Esophagus muscularis mucosa (tissue), 4 donors: ENCODE measurements around the gene SLC25A42. TPM values are rescaled to one million over a fixed set of nuclear protein-coding genes. Genes with fewer than 3 reads are reported as not detected.
"Not testable (repeated sequence)": the region's sequence is repeated elsewhere in the genome, so short reads cannot be mapped to it uniquely, and the experiment has no call there.

Experiments
- DNase-seq: peaks from one replicate; pipeline ENCODE4 v3.0.0-alpha.2; 2017; ENCODE audit errors: extremely low spot score
- H3K27ac ChIP-seq, 4 donors: fragments of 200-600 bp; sonication (generic); replicated peaks in 1 of 4; 1 replicate in 3 of 4; 2 replicates in 1 of 4; pipeline ENCODE4 v1.5.1; 2016 to 2019; ENCODE audit warnings: mild to moderate bottlenecking in 1 of 4
- H3K27me3 ChIP-seq, 4 donors: fragments of 200-600 bp; sonication (generic); one replicate each; pipeline versions ENCODE4 v1.5.1 to v1.6.0; 2016 to 2019
- H3K36me3 ChIP-seq, 4 donors: fragments of 200-600 bp; sonication (generic); one replicate each; pipeline ENCODE4 v1.5.1; 2016 to 2019
- H3K4me1 ChIP-seq, 4 donors: fragments of 200-600 bp; sonication (generic); one replicate each; pipeline ENCODE4 v1.5.1; 2016 to 2019
- H3K4me3 ChIP-seq, 4 donors: fragments of 200-600 bp; sonication (generic); 1 replicate in 2 of 4; 2 replicates in 2 of 4; pipeline ENCODE4 v1.5.1; 2016 to 2019; ENCODE audit warnings: mild to moderate bottlenecking in 4 of 4, moderate library complexity in 1 of 4
- H3K9me3 ChIP-seq, 4 donors: fragments of 200-600 bp; sonication (generic); 1 replicate in 3 of 4; 2 replicates in 1 of 4; pipeline ENCODE4 v1.5.1; 2016 to 2019
- EP300 ChIP-seq: sonication (generic); formaldehyde crosslinking; IDR thresholded peaks from one replicate; pipeline ENCODE4 v1.6.1; 2017; ENCODE audit warnings: antibody characterized with exemption
- POLR2A ChIP-seq: fragments of 450-650 bp; IDR thresholded peaks from one replicate; pipeline ENCODE4 v1.6.1; 2017; ENCODE audit warnings: antibody characterized with exemption, moderate library complexity, mild to moderate bottlenecking, low read depth
- POLR2AphosphoS5 ChIP-seq, 2 donors: sonication (generic); formaldehyde crosslinking; IDR thresholded peaks; one replicate each; pipeline ENCODE4 v1.6.1; 2017; ENCODE audit warnings: antibody characterized with exemption in 2 of 2
- WGBS: methylation state at CpG from one replicate; pipeline ENCODE4 v1.1.5; 2018; 5-methylcytosine and 5-hydroxymethylcytosine counted together
- intact Hi-C: fragments of 100-400 bp; cut with DNase I; formaldehyde crosslinking; loops from one replicate; pipeline ENCODE4 v1.15.1; 2023
- total RNA-seq, 4 donors: library from RNA; depleted of rRNA; stranded (reverse); fragments of >200 nt; gene quantifications; one replicate each; pipeline versions ENCODE4 v1.1.0 to v1.2.1, GENCODE V29; 2016
- TF ChIP-seq, protein P1 (sequence below), 3 experiments: fragments of 200-600 bp in 2 of 3; fragments of 450-650 bp in 1 of 3; sonication (generic) in 2 of 3; IDR thresholded peaks; one replicate each; pipeline ENCODE4 v1.5.1; 2017 to 2019; ENCODE audit warnings: antibody characterized with exemption in 3 of 3, mild to moderate bottlenecking in 2 of 3, moderate library complexity in 1 of 3

SLC25A42 gene
- total RNA-seq, 4 donors from 2014 or later: 11.2 to 16.8 (median 13.8) TPM

DNA sequence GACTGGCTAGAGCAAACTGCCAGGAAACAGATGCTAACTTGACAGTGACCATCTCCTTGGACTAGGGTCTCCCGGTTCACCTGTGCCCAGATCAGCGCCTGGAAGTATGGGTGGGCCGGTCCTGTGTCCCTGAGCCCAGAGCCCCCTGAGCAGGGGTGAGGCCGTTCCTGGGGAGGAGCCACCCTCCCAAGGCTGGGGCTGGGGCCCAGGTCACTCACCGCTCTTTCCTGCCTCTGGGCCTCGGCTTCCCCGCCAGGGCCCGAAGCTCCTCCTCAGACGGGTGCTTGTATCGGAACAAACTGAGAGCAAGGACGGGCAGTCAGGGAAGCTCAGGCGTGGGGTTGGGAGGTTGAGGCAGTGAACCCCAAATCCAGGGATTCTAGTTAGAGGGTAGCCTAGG is 69.1 kb downstream of the SLC25A42 start:
- intact Hi-C loops: no loop called here
- Histone ChIP-seq H3K36me3 (peaks cover 0 to 22% (median 10%) of the 10 kb centered on the region in 4 donors), H3K9me3 (peaks cover 0 to 19% (median 14%) of the 10 kb centered on the region in 4 donors), H3K27me3 (no peaks in the 10 kb centered on the region), H3K4me3 (no peak overlapping the region), H3K27ac (no peak overlapping the region), H3K4me1 (peaks cover 8 to 26% (median 14%) of the 10 kb centered on the region in 4 donors)
- DNase-seq: no peak
- WGBS: 92% methylated on average over 9 of the region's 12 CpGs
- TF ChIP-seq, protein P1, sequence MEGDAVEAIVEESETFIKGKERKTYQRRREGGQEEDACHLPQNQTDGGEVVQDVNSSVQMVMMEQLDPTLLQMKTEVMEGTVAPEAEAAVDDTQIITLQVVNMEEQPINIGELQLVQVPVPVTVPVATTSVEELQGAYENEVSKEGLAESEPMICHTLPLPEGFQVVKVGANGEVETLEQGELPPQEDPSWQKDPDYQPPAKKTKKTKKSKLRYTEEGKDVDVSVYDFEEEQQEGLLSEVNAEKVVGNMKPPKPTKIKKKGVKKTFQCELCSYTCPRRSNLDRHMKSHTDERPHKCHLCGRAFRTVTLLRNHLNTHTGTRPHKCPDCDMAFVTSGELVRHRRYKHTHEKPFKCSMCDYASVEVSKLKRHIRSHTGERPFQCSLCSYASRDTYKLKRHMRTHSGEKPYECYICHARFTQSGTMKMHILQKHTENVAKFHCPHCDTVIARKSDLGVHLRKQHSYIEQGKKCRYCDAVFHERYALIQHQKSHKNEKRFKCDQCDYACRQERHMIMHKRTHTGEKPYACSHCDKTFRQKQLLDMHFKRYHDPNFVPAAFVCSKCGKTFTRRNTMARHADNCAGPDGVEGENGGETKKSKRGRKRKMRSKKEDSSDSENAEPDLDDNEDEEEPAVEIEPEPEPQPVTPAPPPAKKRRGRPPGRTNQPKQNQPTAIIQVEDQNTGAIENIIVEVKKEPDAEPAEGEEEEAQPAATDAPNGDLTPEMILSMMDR (IDR thresholded peaks at IDR 0.05): no peak
- TF ChIP-seq EP300 (no peak), POLR2AphosphoS5 (IDR thresholded peaks at IDR 0.05) (no peak), POLR2A (no peak)

DNA sequence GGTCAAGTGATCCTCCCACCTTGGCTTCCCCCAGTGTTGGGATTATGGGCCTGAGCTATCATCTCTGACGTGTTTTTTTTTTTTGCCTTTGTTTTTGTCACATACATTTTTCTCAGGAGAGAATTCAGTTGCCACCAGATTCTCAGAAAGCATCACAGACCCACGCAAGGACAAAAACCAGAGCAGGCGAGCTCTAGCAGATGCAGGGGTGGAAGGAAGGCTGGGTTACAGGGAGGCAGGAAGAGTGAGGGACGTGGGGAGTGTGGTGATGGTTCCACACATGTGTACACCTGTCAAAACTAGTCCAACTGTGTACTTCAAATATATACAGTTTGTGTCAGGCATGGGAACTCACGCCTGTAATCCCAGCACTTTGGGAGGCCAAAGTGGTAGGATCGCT is 70.2 kb downstream of the SLC25A42 start:
- H3K9me3 ChIP-seq: peaks cover 0 to 19% (median 14%) of the 10 kb centered on the region in 4 donors
- H3K27me3 ChIP-seq: no peaks in the 10 kb centered on the region
- TF ChIP-seq, protein P1 (IDR thresholded peaks at IDR 0.05): no peak
- TF ChIP-seq POLR2AphosphoS5 (IDR thresholded peaks at IDR 0.05) (no peak), EP300 (no peak), POLR2A (no peak)
- peaks cover 0 to 22% (median 10%) of the 10 kb centered on the region in 4 donors for H3K36me3 ChIP-seq
- DNase-seq: no peak
- 92% methylated on average over 6 of the region's 6 CpGs for WGBS
- H3K27ac ChIP-seq: no peak overlapping the region
- H3K4me1 ChIP-seq: peaks cover 8 to 27% (median 17%) of the 10 kb centered on the region in 4 donors
- H3K4me3 ChIP-seq: no peak overlapping the region
- intact Hi-C loops: no loop called here

DNA sequence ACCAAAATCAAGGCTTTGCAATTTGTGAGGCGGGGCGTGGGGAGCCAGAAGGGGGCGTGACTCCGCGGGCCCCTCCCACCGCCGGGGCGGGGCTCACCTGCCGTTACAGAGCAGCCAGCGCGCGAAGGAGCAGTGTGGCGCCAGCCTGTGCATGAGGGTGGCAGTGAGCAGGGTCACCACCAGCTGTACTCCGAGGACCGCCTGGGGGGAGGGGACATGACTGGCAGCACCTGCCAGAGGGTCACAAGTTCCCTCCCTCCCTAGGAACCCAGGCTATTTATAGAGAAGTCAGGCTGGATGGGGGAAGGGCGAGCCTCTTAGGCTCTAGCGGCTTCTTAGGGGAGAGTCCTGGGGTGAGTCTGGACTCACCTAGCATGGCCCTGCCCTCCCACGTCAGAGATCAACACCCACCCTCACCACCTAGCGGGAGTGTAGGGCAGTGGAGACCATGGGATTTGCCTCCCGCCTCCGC is 70.9 kb downstream of the SLC25A42 start:
- WGBS: 19% methylated on average over 12 of the region's 21 CpGs
- H3K27me3 ChIP-seq: no peaks in the 10 kb centered on the region
- DNase-seq: no peak
- H3K27ac ChIP-seq: no peak overlapping the region
- TF ChIP-seq, protein P1 (IDR thresholded peaks at IDR 0.05): no peak
- TF ChIP-seq EP300: no peak
- TF ChIP-seq POLR2AphosphoS5 (IDR thresholded peaks at IDR 0.05): no peak
- no peak for TF ChIP-seq POLR2A
- H3K9me3 ChIP-seq: peaks cover 0 to 19% (median 14%) of the 10 kb centered on the region in 4 donors
- intact Hi-C loops: loop anchor here (5.0 kb wide), 1 partner anchor 82 kb away; no protein-coding TSS in a partner anchor
- H3K36me3 ChIP-seq: peaks cover 0 to 19% (median 10%) of the 10 kb centered on the region in 4 donors
- H3K4me1 ChIP-seq: peaks cover 8 to 27% (median 17%) of the 10 kb centered on the region in 4 donors
- H3K4me3 ChIP-seq: no peak overlapping the region

DNA sequence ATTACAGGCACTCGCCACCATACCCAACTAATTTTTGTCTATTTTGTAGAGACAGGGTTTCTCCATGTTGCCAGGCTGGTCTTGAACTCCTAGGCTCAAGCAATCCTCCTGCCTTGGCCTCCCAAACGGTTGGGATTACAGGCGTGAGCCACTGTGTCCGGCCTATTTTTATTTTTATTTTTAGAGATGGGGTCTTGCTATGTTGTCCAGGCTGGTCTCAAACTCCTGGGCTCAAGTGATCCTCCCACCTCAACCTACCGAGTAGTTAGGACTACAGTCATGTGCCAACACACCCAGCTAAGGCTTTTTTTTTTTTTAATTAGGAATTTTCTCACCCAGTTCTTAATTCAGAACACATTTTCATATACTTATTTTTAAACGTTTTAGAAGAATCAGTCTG is 71.9 kb downstream of the SLC25A42 start:
- not testable (repeated sequence) for H3K27ac ChIP-seq
- H3K36me3 ChIP-seq: peaks cover 0 to 15% (median 10%) of the 10 kb centered on the region in 4 donors
- intact Hi-C loops: loop anchor here (5.0 kb wide), 1 partner anchor 83 kb away; no protein-coding TSS in a partner anchor

DNA sequence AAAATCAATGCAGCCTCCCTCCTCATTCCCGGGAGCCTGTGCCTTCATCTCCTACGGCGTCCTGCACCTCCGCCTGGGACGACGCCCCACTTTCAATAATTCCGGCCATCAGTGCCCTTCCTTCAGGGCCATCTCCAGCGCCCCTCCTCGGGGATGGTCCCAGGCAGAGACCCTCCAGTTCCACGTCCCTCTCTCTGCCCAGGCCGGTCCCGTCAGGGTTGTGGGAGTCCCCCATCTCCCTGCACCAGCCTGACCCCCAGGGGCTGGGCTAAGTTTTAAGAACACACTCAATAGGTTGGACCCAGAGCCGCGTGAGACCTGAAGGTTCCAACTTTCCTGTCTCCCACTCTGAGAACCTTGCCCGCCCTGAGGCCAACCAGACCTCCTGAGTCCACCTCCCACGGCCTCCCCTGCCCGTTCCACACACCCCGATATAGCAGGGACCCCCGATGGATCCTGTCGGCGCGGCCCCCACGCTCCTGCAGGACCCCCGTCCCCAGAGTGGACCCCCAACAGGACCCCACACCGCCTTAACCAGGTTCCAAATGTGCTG is 73.8 kb downstream of the SLC25A42 start:
- Histone ChIP-seq H3K9me3 (peaks cover 0 to 4% (median 3%) of the 10 kb centered on the region in 4 donors), H3K4me1 (peaks cover 8 to 27% (median 17%) of the 10 kb centered on the region in 4 donors), H3K27ac (peak overlapping the region; percentile 46 to 82 (median 80)), H3K27me3 (no peaks in the 10 kb centered on the region), H3K4me3 (peak overlapping the region; percentile 65 to 84 (median 82)), H3K36me3 (peaks cover 0 to 4% (median 2%) of the 10 kb centered on the region in 4 donors)
- WGBS: 20% methylated on average over 24 of the region's 25 CpGs
- no peak for DNase-seq
- TF ChIP-seq POLR2AphosphoS5 (IDR thresholded peaks at IDR 0.05): no peak
- no peak for TF ChIP-seq POLR2A
- no peak for TF ChIP-seq EP300
- TF ChIP-seq, protein P1 (IDR thresholded peaks at IDR 0.05): no peak
- intact Hi-C loops: loop anchor here (5.0 kb wide), 1 partner anchor 85 kb away; no protein-coding TSS in a partner anchor

More for the DNA sequence above, 71.9 kb downstream of the SLC25A42 start:
- DNase-seq, H3K27me3 ChIP-seq, H3K4me3 ChIP-seq: not testable (repeated sequence)
- peaks cover 0 to 19% (median 14%) of the 10 kb centered on the region in 4 donors for H3K9me3 ChIP-seq
- 89% methylated on average over 6 of the region's 6 CpGs for WGBS
- peaks cover 8 to 27% (median 17%) of the 10 kb centered on the region in 4 donors for H3K4me1 ChIP-seq
